WTC11 (cell line): ENCODE measurements around the gene NT5DC1.

Experiments used
- CTCF ChIP-seq: fragments of 200-600 bp; IDR thresholded peaks from 2 replicates; pipeline ENCODE4 v1.8.0; 2022; ENCODE audit warnings: antibody characterized with exemption
- FOXP1 ChIP-seq: sonication (generic); formaldehyde crosslinking; IDR thresholded peaks from 2 replicates; pipeline ENCODE4 v1.8.0; 2022; ENCODE audit warnings: missing genetic modification reagents, mild to moderate bottlenecking, moderate library complexity, borderline replicate concordance
- FOXP4 ChIP-seq: sonication (generic); formaldehyde crosslinking; IDR thresholded peaks from 2 replicates; pipeline ENCODE4 v1.8.0; 2022; ENCODE audit warnings: mild to moderate bottlenecking, missing genetic modification reagents
- GABPB1 ChIP-seq: sonication (generic); formaldehyde crosslinking; IDR thresholded peaks from 2 replicates; pipeline ENCODE4 v1.8.1; 2023; ENCODE audit warnings: mild to moderate bottlenecking, missing genetic modification reagents
- HMGXB4 ChIP-seq: sonication (generic); formaldehyde crosslinking; IDR thresholded peaks from 2 replicates; pipeline ENCODE4 v1.8.1; 2023; ENCODE audit warnings: mild to moderate bottlenecking, moderate library complexity, missing genetic modification reagents
- IRF2 ChIP-seq: sonication (generic); formaldehyde crosslinking; IDR thresholded peaks from 2 replicates; pipeline ENCODE4 v1.8.0; 2022; ENCODE audit warnings: low read depth, missing genetic modification reagents, borderline replicate concordance
- JAZF1 ChIP-seq: fragments of 250-450 bp; sonication (Bioruptor Pico); IDR thresholded peaks from 2 replicates; pipeline ENCODE4 v1.9.0; 2021; ENCODE audit warnings: moderate library complexity, mild to moderate bottlenecking, inconsistent platforms
- MXD4 ChIP-seq: fragments of 250-450 bp; sonication (Bioruptor Pico); IDR thresholded peaks from 2 replicates; pipeline ENCODE4 v1.8.0; 2021; ENCODE audit warnings: mild to moderate bottlenecking, moderate library complexity, borderline replicate concordance
- NR2C2 ChIP-seq: sonication (generic); formaldehyde crosslinking; IDR thresholded peaks from 2 replicates; pipeline ENCODE4 v1.8.0; 2022; ENCODE audit warnings: mild to moderate bottlenecking, missing genetic modification reagents
- PRRX2 ChIP-seq: fragments of 250-450 bp; sonication (Bioruptor Pico); IDR thresholded peaks from 2 replicates; pipeline ENCODE4 v1.8.0; 2021; ENCODE audit warnings: mild to moderate bottlenecking
- SMAD4 ChIP-seq: sonication (generic); formaldehyde crosslinking; IDR thresholded peaks from 2 replicates; pipeline ENCODE4 v1.8.0; 2022; ENCODE audit warnings: mild to moderate bottlenecking, missing genetic modification reagents
- TCF7 ChIP-seq: sonication (generic); formaldehyde crosslinking; IDR thresholded peaks from 2 replicates; pipeline ENCODE4 v1.8.0; 2022; ENCODE audit warnings: mild to moderate bottlenecking, low read depth, missing genetic modification reagents, moderate library complexity
- ZBTB43 ChIP-seq: sonication (generic); formaldehyde crosslinking; IDR thresholded peaks from 2 replicates; pipeline ENCODE4 v1.8.1; 2023; ENCODE audit warnings: mild to moderate bottlenecking, missing genetic modification reagents
- ZNF512 ChIP-seq: sonication (generic); formaldehyde crosslinking; IDR thresholded peaks from 2 replicates; pipeline ENCODE4 v1.8.1; 2022; ENCODE audit warnings: missing genetic modification reagents, borderline replicate concordance

GRCh38 chr6:116239856-116240255 lies 139.2 kb downstream of the NT5DC1 start:
- TF ChIP-seq CTCF (no peak), ZBTB43 (no peak), NR2C2 (CRISPR knock-in tag) (no peak), ZNF512 (CRISPR knock-in tag) (no peak), IRF2 (no peak), FOXP1 (CRISPR knock-in tag) (no peak), HMGXB4 (no peak), TCF7 (CRISPR knock-in tag) (no peak), GABPB1 (CRISPR knock-in tag) (no peak), PRRX2 (CRISPR knock-in tag) (no peak), MXD4 (CRISPR knock-in tag) (no peak), FOXP4 (CRISPR knock-in tag) (no peak), SMAD4 (CRISPR knock-in tag) (no peak), JAZF1 (CRISPR knock-in tag) (no peak)
